AG08396 (cell line): ENCODE measurements around the gene FBXL14.

ENCODE experiments used
- DNase-seq: peaks from one replicate; pipeline ENCODE4 v3.0.0; 2012; ENCODE audit warnings: low spot score, mixed read lengths

Gene FBXL14

GRCh38 chr12:1594261-1595025, at the start of gene FBXL14:
FBXL14 (minus strand) TSS chr12:1594581; CDS start chr12:1594066, 515 bp downstream.
- peak; percentile 83 for DNase-seq

- DNase-seq = no peak
Observed at GRCh38 chr12:1643905-1644533, 49.6 kb upstream of the FBXL14 start.

GRCh38 chr12:1643043-1643442, 48.7 kb upstream of the FBXL14 start:
- DNase-seq = no peak

- no peak for DNase-seq
Observed at GRCh38 chr12:1642513-1642912, 48.1 kb upstream of the FBXL14 start.

- no peak for DNase-seq
Observed at GRCh38 chr12:1640328-1641234, 46.2 kb upstream of the FBXL14 start.

- DNase-seq = no peak
Observed at GRCh38 chr12:1639538-1639937, 45.2 kb upstream of the FBXL14 start.

- no peak for DNase-seq
Observed at GRCh38 chr12:1638203-1638602, 43.8 kb upstream of the FBXL14 start.

GRCh38 chr12:1635301-1636095, 41.1 kb upstream of the FBXL14 start:
- DNase-seq = no peak

- peak; percentile 85 for DNase-seq
Observed at GRCh38 chr12:1634590-1635191, 40.3 kb upstream of the FBXL14 start.

- no peak for DNase-seq
Observed at GRCh38 chr12:1634149-1634548, 39.8 kb upstream of the FBXL14 start.

- no peak for DNase-seq
Observed at GRCh38 chr12:1633459-1633858, 39.1 kb upstream of the FBXL14 start.

- no peak for DNase-seq
Observed at GRCh38 chr12:1632702-1633101, 38.3 kb upstream of the FBXL14 start.

- no peak for DNase-seq
Observed at GRCh38 chr12:1630827-1631591, 36.6 kb upstream of the FBXL14 start.

GRCh38 chr12:1630133-1630826, 35.9 kb upstream of the FBXL14 start:
- DNase-seq = no peak

GRCh38 chr12:1629338-1630132, 35.2 kb upstream of the FBXL14 start:
- no peak for DNase-seq

- no peak for DNase-seq
Observed at GRCh38 chr12:1628666-1629337, 34.4 kb upstream of the FBXL14 start, which contains the start of gene WNT5B. WNT5B (plus strand) TSS chr12:1629231; CDS start chr12:1631355, 2,124 bp downstream.

GRCh38 chr12:1622406-1622805, 28.0 kb upstream of the FBXL14 start:
- no peak for DNase-seq

GRCh38 chr12:1620092-1620491, 25.7 kb upstream of the FBXL14 start:
- no peak for DNase-seq
